ENCODE measurements around the gene CALML3.
"Not testable (repeated sequence)": the region's sequence is repeated elsewhere in the genome, so short reads cannot be mapped to it uniquely, and the experiment has no call there.

CALML3 gene

GRCh38 chr10:5553400-5554170 lies 28.8 kb downstream of the CALML3 start:
- no peak for TF ChIP-seq CTCF (conservative IDR thresholded peaks at IDR 0.05; ENCODE audit: low read length)
- no peak for DNase-seq (ENCODE audit: low read depth)
- H3K4me3 ChIP-seq (ENCODE audit: low read length) = no peak overlapping the region

- no peak for DNase-seq (ENCODE audit: low read depth)
- TF ChIP-seq CTCF (conservative IDR thresholded peaks at IDR 0.05; ENCODE audit: low read length) = no peak
- H3K4me3 ChIP-seq (ENCODE audit: low read length) = no peak overlapping the region
Measured at GRCh38 chr10:5555021-5555510, 30.3 kb downstream of the CALML3 start.

GRCh38 chr10:5555881-5556280 lies 31.1 kb downstream of the CALML3 start:
- no peak for DNase-seq (ENCODE audit: low read depth)
- TF ChIP-seq CTCF (conservative IDR thresholded peaks at IDR 0.05; ENCODE audit: low read length) = no peak

GRCh38 chr10:5556576-5556975 lies 31.8 kb downstream of the CALML3 start:
- DNase-seq (ENCODE audit: low read depth) = no peak
- H3K4me3 ChIP-seq (ENCODE audit: low read length) = no peak overlapping the region
- no peak for TF ChIP-seq CTCF (conservative IDR thresholded peaks at IDR 0.05; ENCODE audit: low read length)

More at GRCh38 chr10:5555881-5556280, 31.1 kb downstream of the CALML3 start:
- no peak overlapping the region for H3K4me3 ChIP-seq (ENCODE audit: low read length)

GRCh38 chr10:5557040-5557721 lies 32.4 kb downstream of the CALML3 start:
- TF ChIP-seq CTCF (conservative IDR thresholded peaks at IDR 0.05; ENCODE audit: low read length) = no peak
- no peak for DNase-seq (ENCODE audit: low read depth)
- H3K4me3 ChIP-seq (ENCODE audit: low read length) = no peak overlapping the region

- TF ChIP-seq CTCF (conservative IDR thresholded peaks at IDR 0.05; ENCODE audit: low read length) = no peak
- DNase-seq (ENCODE audit: low read depth) = no peak
- H3K4me3 ChIP-seq (ENCODE audit: low read length) = no peak overlapping the region
Measured at GRCh38 chr10:5557799-5558771, 33.3 kb downstream of the CALML3 start.

GRCh38 chr10:5559022-5559421 lies 34.3 kb downstream of the CALML3 start:
- DNase-seq (ENCODE audit: low read depth); H3K4me3 ChIP-seq (ENCODE audit: low read length): not testable (repeated sequence)
